ENCODE data around the gene SMCO1. TPM values are rescaled to one million over a fixed set of nuclear protein-coding genes. Genes with fewer than 3 reads are reported as not detected.

The SMCO1 gene
- total RNA-seq, 1 donor from 2014 or later: not detected

- no peak for TF ChIP-seq CTCF (IDR thresholded peaks at IDR 0.05; ENCODE audit: insufficient read depth, low read length, severe bottlenecking)
- peak; percentile 91 for DNase-seq (ENCODE audit: low read depth)
- no peaks in the 10 kb centered on the region for H3K36me3 ChIP-seq (ENCODE audit: control insufficient read depth, insufficient read depth, low read length)
- no peaks in the 10 kb centered on the region for H3K27me3 ChIP-seq (ENCODE audit: control insufficient read depth, insufficient read depth, low read length)
- no peak for FAIRE-seq
- H3K4me3 ChIP-seq (ENCODE audit: low read depth, low read length): peak overlapping the region; percentile 79
Observed at GRCh38 chr3:196502775-196503195, 12.4 kb downstream of the SMCO1 start.

GRCh38 chr3:196501316-196502044, 13.7 kb downstream of the SMCO1 start:
- FAIRE-seq: no peak
- peak; percentile 30 for DNase-seq (ENCODE audit: low read depth)
- no peaks in the 10 kb centered on the region for H3K27me3 ChIP-seq (ENCODE audit: control insufficient read depth, insufficient read depth, low read length)

GRCh38 chr3:196499807-196500524, 15.2 kb downstream of the SMCO1 start:
- Histone ChIP-seq H3K4me3 (ENCODE audit: low read depth, low read length) (peak overlapping the region; percentile 79), H3K36me3 (ENCODE audit: control insufficient read depth, insufficient read depth, low read length) (peaks cover 2% of the 10 kb centered on the region), H3K27me3 (ENCODE audit: control insufficient read depth, insufficient read depth, low read length) (no peaks in the 10 kb centered on the region)
- TF ChIP-seq CTCF (IDR thresholded peaks at IDR 0.05; ENCODE audit: insufficient read depth, low read length, severe bottlenecking): no peak
- FAIRE-seq (no peak), DNase-seq (ENCODE audit: low read depth) (no peak)

More at GRCh38 chr3:196501316-196502044, 13.7 kb downstream of the SMCO1 start:
- no peak for TF ChIP-seq CTCF (IDR thresholded peaks at IDR 0.05; ENCODE audit: insufficient read depth, low read length, severe bottlenecking)
- H3K4me3 ChIP-seq (ENCODE audit: low read depth, low read length): peak overlapping the region; percentile 79
- no peaks in the 10 kb centered on the region for H3K36me3 ChIP-seq (ENCODE audit: control insufficient read depth, insufficient read depth, low read length)

GRCh38 chr3:196499061-196499460, 16.1 kb downstream of the SMCO1 start:
- no peak overlapping the region for H3K4me3 ChIP-seq (ENCODE audit: low read depth, low read length)
- TF ChIP-seq CTCF (IDR thresholded peaks at IDR 0.05; ENCODE audit: insufficient read depth, low read length, severe bottlenecking): no peak
- DNase-seq (ENCODE audit: low read depth): peak; percentile 10
- FAIRE-seq: no peak
- H3K27me3 ChIP-seq (ENCODE audit: control insufficient read depth, insufficient read depth, low read length): no peaks in the 10 kb centered on the region
- H3K36me3 ChIP-seq (ENCODE audit: control insufficient read depth, insufficient read depth, low read length): peaks cover 2% of the 10 kb centered on the region

GRCh38 chr3:196498297-196498696, 16.8 kb downstream of the SMCO1 start:
- H3K27me3 ChIP-seq (ENCODE audit: control insufficient read depth, insufficient read depth, low read length): no peaks in the 10 kb centered on the region
- no peak overlapping the region for H3K4me3 ChIP-seq (ENCODE audit: low read depth, low read length)
- peaks cover 2% of the 10 kb centered on the region for H3K36me3 ChIP-seq (ENCODE audit: control insufficient read depth, insufficient read depth, low read length)
- FAIRE-seq: no peak
- no peak for TF ChIP-seq CTCF (IDR thresholded peaks at IDR 0.05; ENCODE audit: insufficient read depth, low read length, severe bottlenecking)
- DNase-seq (ENCODE audit: low read depth): no peak

All from bronchial epithelial cell (primary cell).